HL-60/S4 (cell line): ENCODE results near the gene SERINC2.
"Not testable (repeated sequence)": the region's sequence is repeated elsewhere in the genome, so short reads cannot be mapped to it uniquely, and the experiment has no call there.

Experiments
- in situ Hi-C: fragments of 300-500 bp; cut with MboI; formaldehyde crosslinking; loops from 2 replicates; pipeline ENCODE4 v1.14.3; 2022; ENCODE audit warnings: low sequenced_read_pairs

The SERINC2 gene

GRCh38 chr1:31382379-31382989 lies 30.5 kb upstream of the SERINC2 start:
- in situ Hi-C loops = no loop called here

GRCh38 chr1:31383967-31384366 lies 29.0 kb upstream of the SERINC2 start:
- in situ Hi-C loops = no loop called here

- in situ Hi-C loops = not testable (repeated sequence)
Measured at GRCh38 chr1:31386576-31387243, 26.3 kb upstream of the SERINC2 start.

DNA sequence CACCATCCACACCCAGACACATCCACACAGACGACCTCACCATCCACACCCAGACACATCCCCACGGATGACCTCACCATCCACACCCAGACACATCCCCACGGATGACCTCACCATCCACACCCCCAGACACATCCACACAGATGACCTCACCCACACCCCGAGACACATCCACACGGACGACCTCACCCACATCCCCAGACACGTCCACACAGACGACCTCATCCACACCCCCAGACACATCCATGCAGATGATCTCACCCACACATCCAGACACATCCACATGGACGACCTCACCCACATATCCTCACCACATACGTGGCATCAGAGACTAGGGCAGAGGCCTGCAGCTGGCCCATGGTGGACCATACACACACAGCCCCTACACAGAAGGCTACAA lies 25.4 kb upstream of the SERINC2 start:
- in situ Hi-C loops = no loop called here

- in situ Hi-C loops = no loop called here
Measured at GRCh38 chr1:31389616-31390015, 23.4 kb upstream of the SERINC2 start.

GRCh38 chr1:31390071-31390470 lies 22.9 kb upstream of the SERINC2 start:
- in situ Hi-C loops = no loop called here

GRCh38 chr1:31393463-31393862 lies 19.6 kb upstream of the SERINC2 start:
- in situ Hi-C loops = no loop called here

DNA sequence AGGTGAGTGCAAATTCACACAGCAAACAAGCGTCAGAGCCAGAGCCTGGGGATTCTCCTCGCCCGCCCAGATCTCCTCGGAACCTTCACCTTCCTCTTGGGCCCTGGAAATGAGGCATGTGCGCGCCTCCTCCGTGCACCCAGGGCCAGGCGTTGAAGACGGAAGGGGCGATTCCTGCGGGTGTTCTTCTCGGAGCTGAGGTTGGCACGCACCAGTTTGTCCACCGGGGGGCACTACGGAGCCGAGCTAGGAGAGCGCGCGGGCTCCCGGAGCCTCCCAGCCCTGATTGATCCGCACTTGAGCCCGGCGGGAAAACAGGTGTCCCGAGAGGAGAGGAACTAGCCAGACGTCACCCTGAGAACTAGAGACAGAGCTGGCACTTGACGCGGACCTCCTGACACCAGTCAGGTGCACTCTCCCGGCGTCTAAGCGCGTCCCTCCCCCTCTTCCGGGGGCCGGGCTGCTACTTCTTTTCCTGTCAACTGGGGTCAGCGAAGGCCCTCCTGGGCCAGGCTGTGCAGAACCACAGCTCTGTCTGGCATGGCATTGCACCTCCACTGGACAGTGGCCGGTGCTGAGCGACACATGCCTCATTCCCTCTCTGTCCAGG lies 18.3 kb upstream of the SERINC2 start:
- in situ Hi-C loops = no loop called here

DNA sequence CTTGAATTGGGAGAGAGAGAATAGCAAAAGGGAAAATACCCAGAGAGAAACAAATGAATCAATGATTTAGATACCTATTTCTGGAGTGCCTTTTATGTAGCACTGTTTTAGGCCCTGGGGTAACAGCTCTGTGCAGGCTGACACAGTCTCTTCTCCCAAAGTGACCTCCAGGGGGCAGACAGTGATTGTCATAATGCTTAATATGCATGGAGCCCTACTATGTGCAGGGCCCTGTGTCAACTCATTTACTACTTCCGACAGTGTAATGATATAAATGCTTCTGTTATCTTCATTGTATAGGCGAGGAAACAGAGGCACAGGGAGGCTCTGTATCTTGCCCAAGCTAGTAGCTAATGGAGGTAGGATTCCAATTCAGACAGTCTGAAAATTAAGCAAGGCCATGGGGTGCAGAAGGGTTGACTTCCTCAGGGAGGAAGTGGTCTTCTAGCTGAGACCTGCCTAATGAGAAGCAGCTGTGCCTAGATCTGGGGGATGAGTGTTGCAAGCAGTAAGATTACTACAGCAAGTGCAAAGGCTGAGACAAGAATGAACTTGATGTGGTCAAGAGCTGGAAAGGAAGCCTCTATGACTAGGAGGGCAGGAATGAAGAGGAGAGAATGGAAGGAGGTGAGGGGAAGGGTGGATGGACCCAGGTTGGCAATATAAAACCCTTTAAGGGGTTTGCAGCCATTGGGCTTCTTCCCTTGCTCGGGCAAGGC lies 16.2 kb upstream of the SERINC2 start:
- in situ Hi-C loops = no loop called here

DNA sequence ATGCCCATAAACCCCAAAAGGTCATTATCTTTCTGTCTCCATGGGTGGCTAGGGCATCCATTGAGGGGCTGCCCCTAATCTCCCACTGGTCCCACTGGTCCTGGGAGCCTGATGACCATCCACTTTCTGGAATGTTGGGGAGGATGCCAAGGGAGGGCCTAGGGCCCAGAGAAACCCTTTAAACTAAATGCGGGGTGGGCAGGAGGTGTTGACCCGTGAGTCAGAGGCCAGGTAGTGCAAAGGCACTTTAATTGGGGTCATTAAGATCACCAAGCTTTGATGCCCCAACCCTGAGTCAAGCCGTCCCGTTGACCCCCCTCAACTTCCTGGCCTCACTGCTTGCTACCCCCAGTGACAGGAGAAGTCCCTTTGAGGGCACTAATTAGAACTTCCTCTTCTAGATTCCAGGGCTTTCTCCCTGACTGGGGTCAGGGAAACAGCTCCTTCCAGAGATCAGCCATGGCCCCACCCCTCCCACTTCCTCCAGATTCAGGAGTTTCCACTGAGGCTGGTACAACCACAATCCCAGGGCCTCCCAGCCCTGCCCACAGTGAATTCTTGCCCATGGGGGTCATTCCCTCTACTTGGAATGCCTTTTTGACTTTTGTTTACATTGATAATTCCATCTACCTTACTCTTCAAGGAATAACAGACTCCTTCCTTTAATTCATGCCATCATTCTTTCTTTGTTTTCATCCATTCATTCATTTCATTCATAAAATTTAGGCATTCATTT lies 15.5 kb upstream of the SERINC2 start:
- in situ Hi-C loops = no loop called here

- in situ Hi-C loops = no loop called here
Measured at GRCh38 chr1:31398246-31398645, 14.8 kb upstream of the SERINC2 start.

DNA sequence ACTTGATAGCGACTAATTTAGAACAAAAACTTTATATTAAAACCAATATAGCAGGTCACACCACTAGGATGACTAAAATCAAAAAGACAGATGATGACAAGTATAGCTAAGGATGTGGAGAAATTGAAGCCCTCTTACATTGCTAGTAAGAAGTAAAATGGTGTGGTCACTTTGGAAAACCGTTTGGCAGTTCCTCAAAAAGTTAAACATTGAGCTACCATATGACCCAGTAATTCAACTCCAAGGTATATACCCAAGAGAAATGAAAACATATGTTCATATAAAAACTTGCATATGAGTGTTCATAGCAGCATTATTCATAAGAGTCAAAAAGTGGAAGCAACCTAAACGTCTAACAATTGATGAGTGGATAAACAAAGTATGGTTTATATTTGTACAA lies 13.0 kb upstream of the SERINC2 start:
- in situ Hi-C loops = no loop called here

DNA sequence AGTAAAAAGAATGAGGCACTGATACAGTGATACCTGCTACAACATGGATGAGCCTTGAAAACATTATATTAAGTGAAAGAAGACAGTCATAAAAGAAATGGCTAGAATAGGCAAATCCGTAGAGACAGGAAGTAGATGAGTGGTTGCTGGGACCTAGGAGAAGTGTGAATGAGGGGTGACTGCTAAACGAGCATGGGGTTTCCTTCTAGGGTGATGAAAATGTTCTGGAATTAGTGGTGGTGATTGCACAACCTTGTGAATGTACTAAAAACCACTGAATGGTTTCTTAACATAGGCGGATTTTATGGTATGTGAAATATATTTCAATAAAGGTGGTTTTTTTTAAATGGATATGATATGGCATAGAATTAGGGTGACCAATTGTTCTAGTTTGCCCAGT lies 12.6 kb upstream of the SERINC2 start:
- in situ Hi-C loops = no loop called here

DNA sequence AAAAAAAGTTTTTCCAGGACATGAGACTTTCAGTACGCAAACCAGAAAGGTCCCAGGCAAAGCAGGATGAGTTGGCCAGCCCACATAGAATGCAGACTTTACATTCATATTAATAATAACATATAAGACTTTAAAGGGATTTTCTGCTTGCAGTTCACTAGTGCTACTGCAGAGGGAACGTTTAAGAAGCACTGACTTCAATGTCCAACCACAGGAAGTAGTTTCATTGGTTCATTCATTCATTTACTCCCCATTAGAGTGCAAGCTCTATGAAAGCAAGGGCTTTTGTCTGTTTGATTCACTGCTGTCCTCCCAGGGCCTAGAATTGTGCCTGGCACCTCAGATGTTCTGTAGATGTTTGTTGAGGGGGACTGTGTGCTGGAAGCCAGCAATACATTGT lies 11.8 kb upstream of the SERINC2 start:
- in situ Hi-C loops = no loop called here

DNA sequence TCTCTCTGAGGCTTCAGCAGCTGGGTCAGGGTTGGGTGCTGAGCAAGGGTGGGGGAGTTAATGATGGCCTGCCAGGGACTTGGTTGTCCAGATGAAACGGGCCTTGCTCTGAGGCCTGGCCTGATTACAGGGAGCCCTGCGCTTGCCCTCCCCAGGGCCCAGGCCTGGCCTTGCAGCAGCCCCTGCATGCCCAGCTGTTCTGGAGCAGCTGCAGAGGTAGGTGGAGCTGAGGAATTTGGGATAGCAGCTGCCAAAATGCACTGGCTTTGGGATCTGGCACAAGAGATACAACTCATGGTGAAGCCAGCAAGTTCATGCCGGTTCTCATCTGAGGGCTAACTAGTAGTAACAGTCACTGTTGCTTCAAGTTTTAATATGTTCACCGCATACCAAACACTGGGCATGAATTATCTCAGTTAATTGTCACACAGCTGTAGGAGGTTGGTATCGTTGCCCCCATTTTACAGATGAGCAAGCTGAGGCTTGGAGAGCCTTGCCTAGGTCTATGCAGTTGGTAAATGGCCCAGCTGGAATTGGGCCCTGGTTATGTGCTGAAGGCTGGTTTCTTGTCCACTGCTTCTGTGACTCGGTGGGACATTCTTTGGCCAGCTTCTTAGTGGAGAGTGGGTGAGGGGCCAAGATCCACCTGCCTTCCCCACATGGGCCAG lies 7.3 kb upstream of the SERINC2 start:
- in situ Hi-C loops = no loop called here

DNA sequence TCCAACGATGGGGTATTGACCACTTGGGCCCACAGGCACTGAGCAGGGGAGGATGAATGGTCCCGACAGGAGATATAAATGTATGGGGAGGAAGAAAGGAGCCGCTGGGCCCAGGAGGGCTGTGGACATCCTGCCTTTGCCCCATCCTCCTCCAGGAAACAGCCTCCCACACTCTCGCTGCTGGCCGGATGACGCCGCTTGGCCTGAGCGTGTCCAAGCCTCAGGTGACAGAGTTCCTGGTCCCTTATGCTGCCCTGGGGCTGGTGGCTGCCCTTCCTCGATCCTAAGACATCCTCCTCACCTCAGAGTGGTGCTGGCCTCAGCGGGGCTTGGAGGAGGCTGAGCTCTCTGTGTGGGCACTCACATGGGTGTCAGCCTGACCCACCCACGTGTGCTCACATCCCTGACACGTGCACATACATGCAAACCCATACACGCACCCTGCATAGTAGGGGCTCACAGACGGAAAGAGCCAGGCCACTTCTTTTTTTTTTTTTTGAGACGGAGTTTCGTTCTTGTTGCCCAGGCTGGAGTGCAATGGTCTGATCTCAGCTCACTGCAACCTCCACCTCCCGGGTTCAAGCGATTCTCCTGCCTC lies 5.9 kb upstream of the SERINC2 start:
- in situ Hi-C loops = no loop called here

DNA sequence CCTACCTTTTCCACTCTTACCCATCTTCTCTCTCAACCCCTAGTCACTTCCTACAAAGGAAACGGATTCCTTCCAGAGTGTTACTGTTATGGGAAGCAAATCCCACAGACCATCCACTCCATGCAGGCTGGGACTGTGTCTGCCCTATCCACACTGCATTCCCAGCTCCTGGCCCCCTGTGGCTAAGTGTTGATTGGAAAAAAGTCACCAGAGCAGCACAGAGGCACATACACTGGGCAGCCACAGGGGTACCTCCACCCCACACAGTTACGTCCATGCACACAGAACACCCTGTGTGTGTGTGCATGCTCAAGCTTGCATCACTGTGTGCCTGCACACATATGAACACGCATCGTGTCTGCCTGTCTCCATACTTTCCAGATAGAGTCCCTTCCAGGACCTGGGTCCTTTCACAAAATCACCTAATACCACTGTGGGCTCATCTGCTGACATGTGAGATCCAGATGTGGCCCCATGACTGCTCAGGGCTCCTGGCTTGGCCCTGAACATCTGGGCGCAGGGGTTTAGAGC lies 4.2 kb upstream of the SERINC2 start:
- in situ Hi-C loops = no loop called here

DNA sequence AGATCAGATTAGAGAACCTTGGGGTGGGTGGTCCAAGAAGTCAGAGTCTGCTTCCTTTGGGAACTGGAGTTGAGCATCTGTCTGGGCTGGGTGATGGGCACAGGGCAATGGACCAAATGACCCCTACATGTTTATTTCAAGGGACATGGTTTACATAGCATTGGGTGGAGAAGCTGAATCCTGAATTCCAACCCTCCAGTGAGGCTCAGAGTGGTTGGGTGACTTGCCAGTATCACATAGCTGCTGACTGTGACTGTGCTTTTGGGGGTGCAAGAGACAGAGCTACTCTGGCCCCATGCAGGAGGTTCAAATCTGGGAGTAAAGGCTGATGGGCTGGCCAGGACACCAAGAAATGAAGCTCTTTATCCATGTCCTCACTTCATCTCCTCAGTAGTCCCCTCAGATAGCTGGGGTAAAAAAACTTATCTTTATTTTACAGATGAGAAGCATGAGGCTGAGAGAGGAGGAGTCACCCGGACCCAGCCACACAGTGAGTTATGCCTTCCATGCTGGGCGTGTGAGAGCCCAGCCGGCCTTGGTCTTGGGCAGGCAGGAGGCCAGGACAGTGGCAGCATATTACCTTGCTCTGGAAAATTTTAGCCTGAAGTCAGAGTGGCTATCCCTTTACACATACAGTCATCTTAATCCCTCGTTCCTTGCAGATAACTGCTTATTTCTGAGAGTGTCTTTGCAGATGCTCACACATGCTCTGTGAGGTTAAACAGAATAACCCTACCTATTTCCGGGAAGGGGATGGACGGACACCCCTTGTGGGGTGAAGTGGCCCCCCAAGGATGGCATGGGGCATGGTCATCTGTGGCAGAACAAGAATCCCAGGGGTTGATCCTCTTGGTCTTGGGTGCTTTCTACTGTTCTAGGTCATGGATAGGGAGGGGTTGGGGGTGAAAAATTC lies 2.8 kb upstream of the SERINC2 start:
- in situ Hi-C loops = no loop called here

DNA sequence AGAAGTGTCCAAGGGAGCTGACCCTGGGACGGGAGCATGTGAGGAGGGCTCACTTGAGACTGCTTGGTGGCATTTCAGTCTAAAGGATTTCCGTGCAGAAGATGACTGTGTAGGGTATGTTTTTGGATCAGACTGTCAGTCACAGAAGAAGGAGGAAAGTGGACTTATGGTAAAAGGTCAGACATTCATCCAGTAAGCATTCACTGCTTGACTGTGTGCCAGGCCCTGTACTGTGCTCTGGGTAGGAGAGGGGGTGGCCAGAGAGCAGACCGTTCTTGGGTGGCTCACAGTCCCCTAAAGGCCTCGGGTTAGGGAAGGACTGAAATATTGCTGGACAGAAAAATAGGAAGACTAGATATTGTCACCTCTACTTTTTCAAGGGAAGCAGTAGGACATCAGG lies 2.1 kb upstream of the SERINC2 start:
- in situ Hi-C loops = no loop called here
